ENCODE results near the gene FHOD1.

The FHOD1 gene

DNA sequence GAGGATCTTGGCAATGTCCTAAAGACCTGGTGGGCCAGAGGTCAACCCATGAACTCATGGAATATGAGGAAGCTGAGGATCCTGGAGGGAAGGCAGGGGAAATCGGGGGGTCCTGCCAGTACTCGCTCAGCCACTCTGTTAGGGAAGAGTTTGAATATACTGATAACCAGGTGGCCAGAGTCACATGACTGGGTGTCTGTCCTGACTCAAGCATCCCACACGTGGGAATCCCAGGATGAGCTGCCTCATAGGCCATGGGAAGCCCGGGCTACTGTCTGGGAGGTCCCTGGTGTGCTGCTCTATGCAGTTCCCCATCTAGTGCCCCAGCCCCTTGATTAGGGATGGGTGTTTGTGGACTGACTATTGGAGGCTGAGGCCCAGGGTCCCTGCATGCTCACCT, 59.0 kb downstream of the FHOD1 start:
- DNase-seq: no peak

DNA sequence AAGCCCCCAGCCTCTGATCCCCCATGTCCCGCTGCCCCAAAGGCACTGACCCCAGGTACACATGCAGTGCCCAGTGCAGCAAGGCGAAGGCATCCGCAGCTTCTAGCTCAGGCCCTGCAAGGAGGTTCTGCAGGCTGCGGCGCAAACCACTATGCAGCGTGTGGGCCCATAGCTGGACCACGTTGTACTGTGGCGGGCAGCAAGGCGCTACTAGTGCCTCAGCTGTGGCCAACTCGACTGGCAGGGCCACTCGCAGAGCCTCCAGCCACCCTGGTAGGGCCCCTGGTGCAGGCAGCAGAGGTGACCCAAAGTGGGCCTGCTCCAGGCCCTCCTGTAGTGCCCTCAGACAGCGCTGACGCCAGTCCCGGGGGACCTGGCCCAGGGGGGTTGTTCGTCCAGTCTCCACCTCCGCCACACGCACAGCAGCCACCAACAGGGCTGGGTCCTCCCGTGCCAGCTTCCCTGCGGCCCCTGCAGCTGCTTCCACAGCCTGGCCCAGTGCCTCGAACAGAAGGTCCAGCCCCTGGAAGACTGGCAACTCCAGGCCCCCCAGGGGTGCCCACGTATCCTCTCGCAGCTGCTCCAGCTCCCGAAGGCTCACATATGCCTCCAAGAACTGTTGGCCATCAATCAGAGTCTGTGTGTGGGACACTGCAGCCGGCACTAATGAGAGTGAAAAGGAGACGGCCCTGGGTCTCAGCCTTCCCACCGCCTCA, 59.9 kb downstream of the FHOD1 start:
- DNase-seq: no peak

DNA sequence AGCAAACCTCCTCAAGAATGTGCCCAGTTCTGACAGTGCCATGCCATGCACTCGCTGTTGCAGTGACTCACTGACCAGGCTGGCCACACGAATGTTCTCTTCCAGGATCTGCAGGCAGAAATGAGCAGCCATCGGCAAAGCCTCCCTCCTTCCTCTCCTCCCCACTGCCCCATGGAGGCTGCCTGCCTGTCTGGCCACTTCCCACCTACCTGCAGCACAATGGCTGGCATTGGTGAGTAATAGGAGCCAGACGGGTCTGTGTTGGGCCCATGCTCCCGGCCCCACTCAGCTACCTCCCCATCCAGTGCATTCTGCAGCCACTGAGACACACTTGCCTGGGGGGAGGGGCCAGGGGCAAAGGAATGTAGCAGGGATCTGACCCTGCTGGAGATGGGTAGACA, 60.7 kb downstream of the FHOD1 start:
- DNase-seq: no peak

DNA sequence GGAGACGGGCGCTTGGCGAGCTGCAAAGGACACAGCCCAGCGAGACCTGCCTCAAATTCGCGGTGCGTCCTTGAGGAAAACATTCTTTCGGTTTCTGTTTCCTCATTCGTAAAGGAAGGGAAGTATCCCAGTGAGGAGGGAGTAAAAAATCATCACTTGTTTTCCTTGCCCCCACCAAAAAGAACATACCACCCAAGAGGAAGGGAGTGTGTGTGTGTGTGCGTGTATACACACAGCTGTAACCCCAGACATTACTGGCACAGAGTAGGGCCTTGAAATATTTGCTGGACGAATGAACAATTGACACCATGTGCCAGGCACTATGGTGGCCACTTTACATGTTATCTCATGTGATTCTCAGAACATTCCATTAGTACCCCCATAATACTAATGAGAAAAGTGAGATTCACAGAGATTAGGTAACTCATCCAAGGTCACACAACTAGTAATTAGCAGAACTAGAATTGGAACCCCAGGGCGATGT, 61.6 kb downstream of the FHOD1 start:
- no peak for DNase-seq

DNA sequence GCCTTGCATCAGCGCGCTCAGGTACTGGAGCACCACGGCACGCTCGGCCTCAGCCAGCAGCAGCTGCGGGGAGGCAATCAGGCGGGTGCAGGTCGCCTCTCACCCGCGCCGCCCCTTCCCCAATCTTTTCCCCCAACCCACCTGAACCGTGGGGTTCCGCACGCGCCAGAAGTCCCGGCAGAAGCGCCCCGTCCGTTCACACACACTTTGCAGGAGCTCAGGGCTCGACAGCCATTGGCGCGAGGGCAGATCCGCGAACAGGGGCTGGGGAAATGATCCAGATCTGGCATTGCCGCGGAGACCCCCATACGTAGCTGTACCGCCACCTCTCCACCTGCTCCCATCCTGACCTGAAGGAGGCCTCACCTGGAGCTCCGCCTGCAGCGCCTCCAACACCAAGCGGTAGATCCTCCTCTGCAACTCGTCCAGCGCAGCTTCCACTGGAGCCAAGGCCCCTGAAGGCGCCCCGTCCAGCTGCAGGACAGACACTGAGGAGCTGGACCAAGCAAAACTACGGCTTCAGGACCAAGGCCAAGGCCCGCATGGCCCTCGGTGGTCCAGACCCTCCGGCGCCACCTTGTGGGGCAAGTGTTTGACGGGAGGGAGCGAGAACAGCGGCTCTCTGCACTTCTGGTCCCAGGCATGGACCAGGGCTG, 62.2 kb downstream of the FHOD1 start:
- DNase-seq: peak; percentile 84 to 85

DNA sequence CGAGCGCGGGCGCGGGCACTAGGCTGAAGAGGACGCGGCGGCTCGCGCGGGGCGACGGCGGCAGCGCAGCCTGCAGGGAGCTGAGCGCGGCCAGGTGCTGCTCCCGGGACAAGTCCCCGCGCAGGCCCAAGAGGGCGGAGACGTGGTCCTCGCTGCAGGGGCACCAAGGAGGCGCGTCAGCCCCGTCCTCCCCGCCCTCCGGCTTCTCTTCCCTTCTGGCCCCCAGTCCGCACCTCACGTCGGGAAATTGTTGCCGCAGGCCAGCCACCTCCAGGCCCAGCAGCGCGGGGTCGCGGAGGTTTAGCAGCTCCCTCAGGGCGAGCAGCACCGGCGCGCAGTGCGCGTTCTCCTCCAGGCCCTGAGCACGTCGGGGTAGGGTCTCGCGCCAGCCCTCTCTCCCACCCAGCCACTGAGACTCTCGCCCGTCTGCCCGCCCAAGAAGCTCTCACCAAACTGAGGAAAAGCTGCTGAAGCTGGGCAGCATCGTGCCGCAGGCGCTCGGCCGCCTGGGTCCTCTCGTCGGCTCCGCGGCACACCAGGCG, 62.8 kb downstream of the FHOD1 start:
- DNase-seq: no peak

DNA sequence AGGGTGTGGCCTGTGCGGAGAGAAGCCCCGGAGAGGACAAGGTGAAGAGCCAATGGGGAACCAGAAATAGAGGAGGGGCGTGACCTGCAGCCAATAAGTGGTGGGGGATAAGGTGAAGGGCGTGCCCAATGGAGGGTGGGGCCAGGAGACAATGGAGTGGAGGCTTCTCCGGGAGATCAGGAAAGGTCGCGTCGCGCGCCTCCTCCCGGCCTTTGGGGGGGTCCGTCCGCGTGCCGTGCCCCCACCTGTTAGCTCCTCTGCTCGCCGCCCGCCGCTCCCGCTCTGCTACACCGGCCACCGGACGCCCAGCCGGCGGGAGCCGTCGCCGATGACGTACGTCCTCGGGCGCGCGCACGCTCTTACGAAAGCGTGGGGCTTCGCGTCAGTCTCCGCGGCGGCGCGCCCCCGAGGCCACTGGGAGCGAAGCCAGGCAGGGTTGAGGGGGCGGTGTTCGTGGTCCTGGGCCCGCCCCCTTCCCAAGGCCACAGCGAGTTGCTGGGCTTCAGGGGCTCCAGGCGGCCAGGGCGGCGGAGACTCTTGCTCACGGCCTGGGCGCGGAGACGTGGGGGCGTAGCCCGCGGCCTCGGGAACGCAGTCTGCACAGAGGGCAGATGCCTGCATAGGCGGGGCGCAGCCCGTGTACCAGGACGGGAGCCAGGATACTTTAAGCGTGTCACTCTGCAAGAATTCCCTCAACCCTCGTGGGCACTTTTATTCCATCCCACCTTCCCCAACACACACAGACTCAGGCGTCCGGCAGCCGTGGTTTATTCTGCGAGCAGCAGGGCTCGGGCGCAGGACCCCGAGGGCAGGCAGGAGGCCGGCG, 63.4 kb downstream of the FHOD1 start, which contains the start of gene MATCAP1:
MATCAP1 (minus strand) TSS at position 337 of the 826 bp plus-strand sequence. CDS start 3,353 bp downstream, outside the sequence.
- DNase-seq: peak; percentile 97 to 98

DNA sequence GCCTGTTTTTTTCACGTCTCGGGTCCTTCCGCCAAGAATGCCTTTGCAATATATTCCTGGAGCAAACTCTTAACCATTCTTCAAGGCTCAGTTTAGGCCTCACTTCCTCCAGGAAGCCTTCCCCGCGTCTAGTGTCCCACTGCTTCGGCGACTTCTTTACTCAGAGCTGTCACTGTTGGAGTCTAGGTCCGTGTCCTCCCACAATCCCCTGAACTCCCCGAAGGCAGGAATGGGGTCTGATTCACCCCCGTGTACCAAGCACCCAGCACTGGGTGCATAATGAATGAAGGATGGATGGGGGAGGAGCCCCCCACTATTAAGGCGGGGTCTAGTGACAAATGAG, 64.0 kb downstream of the FHOD1 start:
- DNase-seq: no peak

DNA sequence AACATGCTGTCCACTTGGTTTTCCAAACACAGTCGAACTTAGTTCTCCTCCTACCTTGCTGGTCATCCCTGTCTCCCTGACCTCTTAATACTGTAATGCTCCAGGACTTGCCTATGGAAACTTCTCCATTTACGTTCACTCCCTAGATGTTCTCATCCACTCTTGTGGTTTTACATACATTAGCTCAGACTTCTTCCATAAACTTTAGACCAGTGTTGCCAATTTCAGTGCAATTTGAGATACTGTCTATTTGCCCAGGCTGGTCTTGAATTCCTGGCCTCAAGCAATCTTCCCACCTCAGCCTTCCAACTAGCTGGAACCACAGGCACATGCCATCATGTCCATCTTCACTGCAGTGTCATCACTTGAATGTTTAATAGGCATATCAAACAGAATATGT, 65.0 kb downstream of the FHOD1 start:
- DNase-seq: no peak

DNA sequence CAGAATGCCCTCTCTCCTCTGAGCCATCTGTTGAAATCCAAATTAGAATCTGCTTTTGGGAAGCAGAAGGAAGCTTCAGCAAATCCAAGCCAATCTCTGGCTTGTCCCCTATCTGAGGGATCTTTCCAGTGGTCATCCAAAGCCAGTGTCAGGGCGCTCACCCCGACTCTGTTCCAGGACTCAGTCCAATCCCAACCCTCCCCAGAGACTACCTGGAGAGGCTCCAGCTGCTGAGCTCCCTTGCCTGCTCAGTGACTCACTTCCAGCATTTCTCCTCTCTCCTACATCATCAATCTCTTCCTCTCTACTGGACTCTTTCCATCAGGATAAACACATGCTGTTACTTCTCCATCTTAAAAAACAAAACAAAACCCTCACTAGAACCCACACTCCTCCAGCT, 65.9 kb downstream of the FHOD1 start:
- DNase-seq: no peak

DNA sequence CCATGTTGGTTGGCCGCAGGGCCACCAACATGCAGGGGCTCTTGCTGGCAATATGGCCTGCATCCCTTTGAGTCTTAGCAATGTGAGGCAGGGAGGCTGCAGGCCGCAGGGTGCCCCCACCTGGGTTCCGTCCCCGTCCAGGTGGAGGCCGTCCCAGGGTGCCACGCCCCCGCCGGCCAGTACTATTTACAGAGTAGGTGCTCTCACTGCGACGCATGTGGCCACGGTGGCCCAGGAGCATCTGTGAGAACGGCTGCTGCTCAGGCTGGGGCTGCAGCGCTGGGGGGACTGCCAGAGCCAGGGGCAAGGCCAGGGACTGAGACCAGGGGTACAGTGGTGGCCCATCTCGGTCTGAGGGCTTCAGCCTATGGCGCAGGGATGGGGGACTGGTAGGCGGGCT, 67.1 kb downstream of the FHOD1 start:
- DNase-seq: no peak

DNA sequence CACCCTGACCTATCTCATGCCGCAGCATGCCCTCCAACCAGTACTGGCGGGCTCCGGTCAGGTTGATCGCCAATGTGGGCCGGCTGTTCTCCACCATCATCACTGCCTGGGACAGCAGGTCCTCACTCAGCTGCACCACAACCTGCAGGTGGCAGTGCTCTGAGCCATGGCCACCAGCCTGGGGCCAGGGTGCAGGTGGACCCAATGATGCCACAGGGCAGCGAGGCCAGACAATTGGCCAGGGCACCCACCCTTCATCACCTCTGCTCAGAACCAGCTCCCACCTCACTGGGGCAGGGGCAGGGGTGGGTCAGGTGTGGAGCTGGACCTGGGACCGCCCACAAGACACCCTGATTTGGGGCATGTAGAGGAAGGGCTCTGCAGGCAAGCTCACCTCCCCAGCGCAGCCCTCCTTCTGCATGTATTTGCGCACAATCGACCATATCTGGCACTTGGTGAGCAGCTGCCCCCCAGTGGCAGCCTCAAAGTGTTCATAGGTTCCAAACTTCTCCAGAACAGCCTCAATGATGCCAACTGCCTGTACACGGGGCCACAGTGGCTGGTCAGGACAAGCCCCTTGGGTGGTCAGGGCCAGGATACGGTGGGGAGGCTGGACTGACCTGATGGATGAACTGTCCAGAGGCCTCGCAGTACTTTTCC, 67.7 kb downstream of the FHOD1 start:
- DNase-seq: no peak

All from CD4-positive, alpha-beta T cell treated with Interleukin-4 for 1 hour (primary cell).